HEK293 (cell line): ENCODE measurements around the gene PYDC2.

Experiments used
- CTCF ChIP-seq: fragments of 450-650 bp; formaldehyde crosslinking; IDR thresholded peaks from 2 replicates; pipeline ENCODE4 v1.5.1; 2016; ENCODE audit warnings: missing biosample characterization, missing genetic modification characterization
- PBX3 ChIP-seq: sonication (generic); formaldehyde crosslinking; IDR thresholded peaks from 2 replicates; pipeline ENCODE4 v1.8.1; 2022; ENCODE audit warnings: mild to moderate bottlenecking, moderate library complexity, missing genetic modification reagents
- PRDM4 ChIP-seq: fragments of 450-650 bp; formaldehyde crosslinking; IDR thresholded peaks from 2 replicates; pipeline ENCODE4 v1.5.1; 2017; ENCODE audit warnings: missing biosample characterization, missing genetic modification characterization
- SP2 ChIP-seq: fragments of 450-650 bp; formaldehyde crosslinking; IDR thresholded peaks from 2 replicates; pipeline ENCODE4 v1.5.1; 2016; ENCODE audit warnings: missing biosample characterization, missing genetic modification characterization
- TCF7L2 ChIP-seq: IDR thresholded peaks from 2 replicates; pipeline ENCODE4 v1.6.1; 2011; ENCODE audit warnings: low read depth, mild to moderate bottlenecking, inconsistent platforms, low read length, moderate library complexity, borderline replicate concordance
- YY1 ChIP-seq: fragments of 450-650 bp; formaldehyde crosslinking; IDR thresholded peaks from 2 replicates; pipeline ENCODE4 v1.5.1; 2018; ENCODE audit warnings: missing biosample characterization, missing genetic modification characterization
- ZBTB6 ChIP-seq: fragments of 450-650 bp; formaldehyde crosslinking; IDR thresholded peaks from 2 replicates; pipeline ENCODE4 v1.5.1; 2017; ENCODE audit warnings: missing biosample characterization, missing genetic modification characterization
- ZNF184 ChIP-seq: fragments of 450-650 bp; IDR thresholded peaks from 2 replicates; pipeline ENCODE4 v1.5.1; 2018; ENCODE audit warnings: missing biosample characterization, mild to moderate bottlenecking, missing genetic modification characterization
- ZNF266 ChIP-seq: fragments of 450-650 bp; formaldehyde crosslinking; IDR thresholded peaks from 2 replicates; pipeline ENCODE4 v1.5.1; 2016; ENCODE audit warnings: missing biosample characterization, missing genetic modification characterization, low read depth
- ZNF302 ChIP-seq: fragments of 450-650 bp; formaldehyde crosslinking; IDR thresholded peaks from 2 replicates; pipeline ENCODE4 v1.5.1; 2016; ENCODE audit warnings: missing biosample characterization, missing genetic modification characterization, low read depth
- ZNF510 ChIP-seq: fragments of 450-650 bp; formaldehyde crosslinking; IDR thresholded peaks from 2 replicates; pipeline ENCODE4 v1.5.1; 2018; ENCODE audit warnings: mild to moderate bottlenecking, missing genetic modification characterization, missing biosample characterization; ENCODE audit not compliant: insufficient replicate concordance
- ZNF561 ChIP-seq: fragments of 450-650 bp; IDR thresholded peaks from 2 replicates; pipeline ENCODE4 v1.5.1; 2018; ENCODE audit warnings: missing biosample characterization, missing genetic modification characterization, borderline replicate concordance
- ZNF610 ChIP-seq: fragments of 450-650 bp; formaldehyde crosslinking; IDR thresholded peaks from 2 replicates; pipeline ENCODE4 v1.5.1; 2016; ENCODE audit warnings: missing biosample characterization, missing genetic modification characterization, borderline replicate concordance

GRCh38 chr3:191470545-191470944, 9.6 kb downstream of the PYDC2 start:
- TF ChIP-seq ZNF510 (tag by site-specific recombination), result no peak
- no peak for TF ChIP-seq YY1
- TF ChIP-seq PBX3 (CRISPR knock-in tag), result no peak
- no peak for TF ChIP-seq CTCF (tag by site-specific recombination)
- TF ChIP-seq ZNF302 (tag by site-specific recombination), result no peak
- TF ChIP-seq SP2, result no peak
- TF ChIP-seq ZNF266 (tag by site-specific recombination), result no peak
- TF ChIP-seq PRDM4 (tag by site-specific recombination), result no peak
- TF ChIP-seq ZNF184, result no peak
- TF ChIP-seq ZNF610 (tag by site-specific recombination), result no peak
- TF ChIP-seq ZNF561, result no peak
- TF ChIP-seq TCF7L2, result no peak
- TF ChIP-seq ZBTB6 (tag by site-specific recombination), result no peak
